ENCODE measurements around the gene COQ8B. TPM values are rescaled to one million over a fixed set of nuclear protein-coding genes. Genes with fewer than 3 reads are reported as not detected.

The COQ8B gene
- total and polyA plus RNA-seq, 2 donors (not counting 1 experiment from before 2014, with no cell fraction given): 58.9 to 62.6 TPM

DNA sequence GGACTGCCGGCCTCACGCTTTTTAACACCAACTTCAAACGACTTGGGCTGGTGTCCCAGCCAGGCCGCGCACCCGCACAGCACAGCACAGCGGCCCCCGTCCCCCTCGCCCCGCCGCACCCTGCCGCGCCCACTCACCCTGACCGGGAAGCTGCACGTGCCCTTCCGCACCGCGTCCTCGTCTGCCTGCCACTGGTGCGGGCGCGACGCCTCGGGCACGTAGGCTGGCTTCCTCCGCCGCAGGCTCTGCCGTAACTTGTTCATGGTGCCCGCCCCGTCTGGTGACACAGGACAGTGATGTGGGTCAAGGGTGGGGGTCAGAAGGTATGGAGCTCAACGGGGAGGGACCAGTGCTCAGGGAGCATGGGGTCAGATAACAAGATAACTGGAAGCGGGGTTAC lies 32.4 kb downstream of the COQ8B start:
- no peak overlapping the region for H3K27ac ChIP-seq (ENCODE audit: low read length in 2 of 2)
- no peaks in the 10 kb centered on the region for H3K27me3 Mint-ChIP-seq
- no peaks in the 10 kb centered on the region for H3K9me3 ChIP-seq (ENCODE audit: control extremely low read depth in 1 of 3, control insufficient read depth in 2 of 3, insufficient read depth in 1 of 3, low read length in 2 of 3)
- intact Hi-C loops (cut with micrococcal nuclease): no loop called here
- peaks cover 0 to 22% of the 10 kb centered on the region in 2 experiments for H3K36me3 ChIP-seq (replicated peaks in 1 of 2; ENCODE audit: control extremely low read depth in 1 of 2, control insufficient read depth in 1 of 2, extremely low read depth in 1 of 2, insufficient read depth in 2 of 2, low read length in 1 of 2)
- no peaks in the 10 kb centered on the region for H3K27me3 ChIP-seq (replicated peaks in 1 of 4; ENCODE audit: control extremely low read depth in 1 of 4, control insufficient read depth in 3 of 4, insufficient read depth in 4 of 4, low read length in 3 of 4)
- H4K20me1 ChIP-seq (ENCODE audit: control insufficient read depth, insufficient read depth, low read length, poor library complexity, severe bottlenecking): no peaks in the 10 kb centered on the region
- no peak overlapping the region for H3K9ac ChIP-seq (ENCODE audit: low read length)
- no peak overlapping the region for H3K4me3 ChIP-seq (ENCODE audit: control extremely low read depth in 1 of 5, extremely low read depth in 1 of 5, insufficient read depth in 1 of 5, low read depth in 2 of 5, low read length in 4 of 5)
- H2AFZ ChIP-seq (ENCODE audit: insufficient read depth, low read depth, low read length, poor library complexity, severe bottlenecking): no peak overlapping the region
- H3K4me1 ChIP-seq (ENCODE audit: control insufficient read depth in 2 of 2, insufficient read depth in 2 of 2, low read length in 2 of 2): peaks cover 28 to 30% of the 10 kb centered on the region in 2 donors
- ChIA-PET CTCF (interaction anchor here (0.7 kb wide), 1 partner anchor 987 kb away, joined by 3 read pairs; no protein-coding TSS in a partner anchor), POLR2A (interaction anchor here (0.7 kb wide), 1 partner anchor 1176 kb away, joined by 9 read pairs; the partner anchor contains the start of gene RPS19)
- no peak overlapping the region for H3K4me2 ChIP-seq (replicated peaks; ENCODE audit: low read depth, low read length, poor library complexity, severe bottlenecking)
- WGBS (ENCODE audit: insufficient coverage): 97% methylated on average over 32 of the region's 32 CpGs
- no peak overlapping the region for H3K27ac Mint-ChIP-seq
- ATAC-seq (ENCODE audit: low read depth) (no peak), DNase-seq (no peak)
- peaks cover 3% of the 10 kb centered on the region for H3K79me2 ChIP-seq (ENCODE audit: control insufficient read depth, insufficient read depth, low read length)
- H3K9me3 Mint-ChIP-seq (ENCODE audit: insufficient read depth): no peaks in the 10 kb centered on the region
- H3K4me3 Mint-ChIP-seq: no peak overlapping the region
- TF ChIP-seq EZH2 (IDR thresholded peaks at IDR 0.05; ENCODE audit: borderline replicate concordance, insufficient read depth, low read depth, low read length, poor library complexity, severe bottlenecking): no peak
- TF ChIP-seq, protein P1, sequence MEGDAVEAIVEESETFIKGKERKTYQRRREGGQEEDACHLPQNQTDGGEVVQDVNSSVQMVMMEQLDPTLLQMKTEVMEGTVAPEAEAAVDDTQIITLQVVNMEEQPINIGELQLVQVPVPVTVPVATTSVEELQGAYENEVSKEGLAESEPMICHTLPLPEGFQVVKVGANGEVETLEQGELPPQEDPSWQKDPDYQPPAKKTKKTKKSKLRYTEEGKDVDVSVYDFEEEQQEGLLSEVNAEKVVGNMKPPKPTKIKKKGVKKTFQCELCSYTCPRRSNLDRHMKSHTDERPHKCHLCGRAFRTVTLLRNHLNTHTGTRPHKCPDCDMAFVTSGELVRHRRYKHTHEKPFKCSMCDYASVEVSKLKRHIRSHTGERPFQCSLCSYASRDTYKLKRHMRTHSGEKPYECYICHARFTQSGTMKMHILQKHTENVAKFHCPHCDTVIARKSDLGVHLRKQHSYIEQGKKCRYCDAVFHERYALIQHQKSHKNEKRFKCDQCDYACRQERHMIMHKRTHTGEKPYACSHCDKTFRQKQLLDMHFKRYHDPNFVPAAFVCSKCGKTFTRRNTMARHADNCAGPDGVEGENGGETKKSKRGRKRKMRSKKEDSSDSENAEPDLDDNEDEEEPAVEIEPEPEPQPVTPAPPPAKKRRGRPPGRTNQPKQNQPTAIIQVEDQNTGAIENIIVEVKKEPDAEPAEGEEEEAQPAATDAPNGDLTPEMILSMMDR (IDR thresholded peaks at IDR 0.05): no peak
- peaks cover 6% of the 10 kb centered on the region for H3K4me1 Mint-ChIP-seq

DNA sequence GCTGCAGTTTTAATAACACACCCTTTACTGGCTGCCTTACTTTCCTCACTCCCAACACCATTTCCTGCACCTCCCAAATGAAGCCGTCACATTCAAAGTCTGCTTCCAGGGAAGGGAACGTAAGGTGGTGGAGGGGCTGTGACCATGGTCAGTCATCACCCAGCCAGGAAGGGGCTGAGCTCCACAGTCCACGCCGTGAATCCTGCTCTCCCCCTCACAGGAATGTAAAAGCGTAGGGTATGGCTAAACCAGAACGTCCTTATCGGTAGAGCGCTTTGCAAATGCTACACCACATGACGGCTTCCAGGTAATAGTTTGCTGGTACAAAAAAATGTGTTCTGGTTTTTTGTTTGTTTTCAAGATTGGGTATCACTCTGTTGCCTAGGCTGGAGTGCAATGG lies 33.2 kb downstream of the COQ8B start:
- peaks cover 6% of the 10 kb centered on the region for H3K4me1 Mint-ChIP-seq
- H3K27me3 Mint-ChIP-seq: no peaks in the 10 kb centered on the region
- Histone ChIP-seq H3K27ac (ENCODE audit: low read length in 2 of 2) (no peak overlapping the region), H3K9me3 (ENCODE audit: control extremely low read depth in 1 of 3, control insufficient read depth in 2 of 3, insufficient read depth in 1 of 3, low read length in 2 of 3) (no peaks in the 10 kb centered on the region), H2AFZ (ENCODE audit: insufficient read depth, low read depth, low read length, poor library complexity, severe bottlenecking) (no peak overlapping the region), H3K27me3 (replicated peaks in 1 of 4; ENCODE audit: control extremely low read depth in 1 of 4, control insufficient read depth in 3 of 4, insufficient read depth in 4 of 4, low read length in 3 of 4) (no peaks in the 10 kb centered on the region), H3K4me2 (replicated peaks; ENCODE audit: low read depth, low read length, poor library complexity, severe bottlenecking) (no peak overlapping the region), H3K36me3 (replicated peaks in 1 of 2; ENCODE audit: control extremely low read depth in 1 of 2, control insufficient read depth in 1 of 2, extremely low read depth in 1 of 2, insufficient read depth in 2 of 2, low read length in 1 of 2) (peaks cover 0 to 22% of the 10 kb centered on the region in 2 experiments), H3K4me3 (ENCODE audit: control extremely low read depth in 1 of 5, extremely low read depth in 1 of 5, insufficient read depth in 1 of 5, low read depth in 2 of 5, low read length in 4 of 5) (no peak overlapping the region), H3K79me2 (ENCODE audit: control insufficient read depth, insufficient read depth, low read length) (peaks cover 3% of the 10 kb centered on the region), H3K9ac (ENCODE audit: low read length) (no peak overlapping the region), H3K4me1 (ENCODE audit: control insufficient read depth in 2 of 2, insufficient read depth in 2 of 2, low read length in 2 of 2) (peaks cover 20 to 22% of the 10 kb centered on the region in 2 donors), H4K20me1 (ENCODE audit: control insufficient read depth, insufficient read depth, low read length, poor library complexity, severe bottlenecking) (no peaks in the 10 kb centered on the region)
- no peak for ATAC-seq (ENCODE audit: low read depth)
- ChIA-PET POLR2A (no interaction called here), CTCF (interaction anchor here (1.1 kb wide), 1 partner anchor 20 kb away, joined by 3 read pairs; no protein-coding TSS in a partner anchor)
- no peak overlapping the region for H3K4me3 Mint-ChIP-seq
- DNase-seq: no peak
- intact Hi-C loops (cut with micrococcal nuclease): no loop called here
- H3K9me3 Mint-ChIP-seq (ENCODE audit: insufficient read depth): no peaks in the 10 kb centered on the region
- WGBS (ENCODE audit: insufficient coverage): 81% methylated on average over 4 of the region's 9 CpGs
- TF ChIP-seq, protein P1 (IDR thresholded peaks at IDR 0.05): no peak
- no peak for TF ChIP-seq EZH2 (IDR thresholded peaks at IDR 0.05; ENCODE audit: borderline replicate concordance, insufficient read depth, low read depth, low read length, poor library complexity, severe bottlenecking)
- H3K27ac Mint-ChIP-seq: no peak overlapping the region
